Middle frontal gyrus (tissue), 1 donor: ENCODE measurements around the gene CMTR1.

ENCODE experiments used
- DNase-seq: peaks from one replicate; pipeline ENCODE4 v3.0.0-alpha.2; 2015; ENCODE audit warnings: low spot score; ENCODE audit errors: extremely low spot score

Gene CMTR1

DNA sequence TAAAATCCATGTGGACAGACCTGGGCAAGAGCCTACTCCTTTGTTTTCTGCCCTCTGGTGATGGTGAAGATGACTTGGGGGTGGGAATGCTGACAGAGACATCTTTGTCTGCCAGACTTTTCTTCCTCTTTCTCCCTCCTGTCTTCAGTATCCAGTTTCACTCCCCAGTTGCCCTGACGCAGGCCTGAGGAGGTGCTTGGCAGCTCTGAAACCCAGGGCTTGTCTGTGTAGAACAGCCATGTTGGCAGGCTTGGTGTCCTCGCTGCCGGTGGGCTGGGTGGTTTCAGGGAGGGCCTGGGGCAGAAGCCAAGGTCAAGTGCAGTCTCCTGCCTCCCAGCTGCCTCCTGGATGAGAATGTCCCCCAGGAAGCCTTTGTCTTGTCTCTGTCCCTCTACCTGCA, 44.2 kb downstream of the CMTR1 start:
- DNase-seq, result no peak

DNA sequence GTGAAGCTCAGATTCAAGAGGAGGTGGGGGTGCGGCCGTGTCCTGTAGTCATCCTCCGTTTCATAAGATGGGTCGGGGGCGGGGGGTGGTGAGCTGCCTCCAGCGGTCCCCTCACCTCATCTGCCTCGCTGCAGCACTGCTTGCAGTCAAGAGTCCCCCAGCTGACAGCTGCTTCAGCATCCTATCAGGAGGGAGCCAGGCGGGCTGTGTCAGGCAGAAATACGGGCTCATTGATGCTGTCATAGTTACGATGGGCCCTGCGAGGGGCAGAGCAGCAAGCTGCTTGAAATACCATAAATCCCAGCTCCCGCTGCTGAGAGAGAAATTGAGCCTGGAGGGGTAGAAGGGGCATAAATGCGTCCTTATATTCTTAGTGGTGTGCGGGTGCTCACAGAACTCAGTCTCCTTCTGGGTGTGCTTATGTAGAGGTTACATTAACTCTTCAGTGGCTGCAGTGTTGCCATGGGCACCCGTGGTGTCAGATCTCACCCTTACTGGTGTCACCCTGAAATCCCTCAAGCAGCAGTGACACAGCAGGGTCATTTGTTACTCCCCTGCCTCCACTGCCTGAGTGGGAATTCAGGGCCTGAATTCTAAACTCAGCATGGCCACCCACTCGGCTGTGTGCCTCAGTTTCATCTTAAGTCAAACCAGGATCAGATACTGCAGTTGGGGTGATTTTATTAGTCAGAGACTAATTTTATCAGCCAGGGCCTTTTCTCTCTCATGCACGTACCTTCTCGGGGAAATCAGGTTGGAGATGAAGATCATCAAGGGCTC, 44.8 kb downstream of the CMTR1 start:
- no peak for DNase-seq

DNA sequence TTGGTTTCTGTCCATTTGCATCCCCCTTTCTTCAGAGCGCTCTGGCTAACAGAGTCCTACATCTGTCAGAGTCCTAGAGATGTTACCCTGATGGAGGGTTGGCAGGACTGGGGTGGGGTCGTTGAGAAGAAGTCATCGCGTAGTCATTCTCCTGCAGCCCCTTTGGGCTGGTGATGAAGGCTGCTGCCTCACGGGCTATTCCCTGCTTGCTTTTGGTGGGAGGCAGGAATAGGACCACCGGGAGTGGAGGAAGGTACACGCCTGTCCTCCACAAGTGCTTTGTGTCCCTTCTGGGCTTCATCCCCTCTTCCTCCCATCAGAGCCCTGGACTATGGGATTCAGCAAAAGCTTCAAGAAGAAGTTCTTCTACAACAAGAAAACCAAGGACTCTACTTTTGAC, 45.8 kb downstream of the CMTR1 start:
- no peak for DNase-seq

GRCh38 chr6:37479266-37479854, 46.3 kb downstream of the CMTR1 start:
- no peak for DNase-seq

DNA sequence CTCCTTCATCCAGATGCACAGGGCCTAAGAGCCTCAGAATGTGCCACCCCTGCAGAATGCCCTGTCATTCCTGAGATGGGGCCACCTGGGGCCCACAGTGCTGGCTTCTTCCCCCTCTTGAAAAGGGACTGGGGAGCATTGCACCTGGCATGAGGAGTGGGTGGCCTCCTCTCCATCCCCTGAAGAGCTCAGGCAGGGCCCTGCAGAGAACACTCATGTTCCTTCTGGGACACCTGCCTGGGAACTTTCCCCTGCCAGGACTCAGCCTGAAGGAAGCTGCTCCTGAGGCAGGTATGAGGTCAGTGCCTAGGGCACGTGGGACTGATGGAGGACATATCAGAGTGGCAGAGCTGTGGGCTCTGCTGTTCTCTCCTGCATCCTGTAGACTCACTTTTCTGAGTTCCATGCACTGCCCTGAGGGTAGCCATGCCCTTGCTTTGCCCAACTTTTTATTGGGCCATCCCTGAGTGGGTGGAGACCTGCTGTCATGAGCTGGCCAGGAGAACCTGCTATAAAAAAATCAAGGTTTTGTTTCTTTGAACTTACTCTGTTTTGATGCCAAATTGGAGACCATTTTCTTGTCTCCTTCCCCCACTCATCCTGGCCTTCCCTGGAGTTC, 47.2 kb downstream of the CMTR1 start:
- DNase-seq, result no peak

DNA sequence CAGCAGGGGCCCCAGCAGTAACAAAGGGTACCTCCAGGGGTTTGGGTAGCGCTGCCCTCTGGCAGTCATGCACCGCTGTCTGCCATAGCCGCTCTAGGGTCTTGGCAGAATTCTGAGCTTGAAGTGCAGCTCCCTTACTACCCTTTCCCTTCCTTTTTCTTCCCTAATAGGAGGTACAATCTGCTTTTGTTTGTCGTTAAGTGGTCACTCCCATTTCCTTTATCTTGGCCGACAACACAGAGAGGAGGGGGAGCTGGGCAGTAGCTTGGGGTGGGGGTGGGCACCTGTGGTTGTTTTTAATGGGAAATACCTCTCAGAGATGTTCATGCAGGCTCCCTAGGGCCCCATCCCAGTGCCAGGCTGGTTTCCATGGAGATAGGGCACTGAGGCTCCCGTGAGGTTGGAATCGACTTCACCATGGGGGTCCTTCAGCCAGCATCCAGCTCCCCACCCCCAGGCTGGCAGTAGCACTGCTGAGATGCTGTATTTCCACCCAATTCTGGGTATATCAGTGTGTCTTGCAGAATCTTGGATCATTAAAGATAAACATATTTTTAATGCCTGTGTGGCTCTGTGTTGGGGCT, 48.0 kb downstream of the CMTR1 start:
- no peak for DNase-seq

GRCh38 chr6:37481711-37482605, 48.9 kb downstream of the CMTR1 start:
- no peak for DNase-seq

- no peak for DNase-seq
Measured at GRCh38 chr6:37482606-37483251, 49.7 kb downstream of the CMTR1 start.

- DNase-seq, result no peak
Measured at GRCh38 chr6:37483252-37483901, 50.4 kb downstream of the CMTR1 start.

DNA sequence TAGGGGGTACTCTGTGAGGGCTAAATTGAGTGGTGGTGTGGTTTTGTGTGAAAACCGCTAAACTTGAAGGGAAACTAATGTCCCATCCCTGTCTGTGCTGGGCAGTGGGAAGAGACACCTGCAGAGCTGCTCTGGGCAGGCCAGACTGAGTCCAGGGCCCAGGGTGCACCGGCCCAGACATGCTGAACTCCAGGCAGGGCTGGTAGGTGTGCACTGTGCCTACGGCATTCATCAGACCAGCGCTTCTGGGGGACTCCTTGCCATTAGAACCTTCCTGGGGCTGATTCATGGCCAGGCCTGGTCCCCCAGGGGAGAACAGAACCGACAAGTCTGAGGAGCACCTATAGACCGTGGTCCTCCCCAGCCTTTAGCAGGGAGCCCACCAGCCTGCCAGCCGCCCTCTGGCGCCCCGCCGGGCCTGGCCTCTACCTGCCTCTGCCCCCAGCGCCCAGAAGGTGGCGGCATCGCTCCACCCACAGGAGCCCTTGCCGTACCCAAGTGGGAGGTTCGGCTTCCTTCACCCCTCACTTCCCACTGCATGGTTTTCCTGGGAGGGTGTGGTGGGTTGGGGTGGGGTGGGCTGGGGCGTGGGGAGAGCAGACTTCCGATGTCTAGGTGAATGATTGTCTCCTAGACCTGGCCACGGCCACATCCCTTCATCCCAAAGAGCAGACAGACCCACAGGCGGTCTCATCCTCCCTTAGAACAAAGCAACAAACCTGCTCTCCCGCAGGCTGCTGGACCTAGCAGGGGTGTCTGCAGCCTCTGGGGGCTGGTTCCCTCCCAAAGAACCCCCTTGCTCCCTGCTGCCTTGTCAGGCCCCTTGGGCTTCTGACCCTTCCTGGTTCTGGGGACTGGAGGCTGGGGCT, 51.1 kb downstream of the CMTR1 start:
- DNase-seq, result peak; percentile 33

GRCh38 chr6:37484786-37485170, 51.8 kb downstream of the CMTR1 start:
- no peak for DNase-seq

GRCh38 chr6:37485291-37485702, 52.3 kb downstream of the CMTR1 start:
- DNase-seq, result no peak

DNA sequence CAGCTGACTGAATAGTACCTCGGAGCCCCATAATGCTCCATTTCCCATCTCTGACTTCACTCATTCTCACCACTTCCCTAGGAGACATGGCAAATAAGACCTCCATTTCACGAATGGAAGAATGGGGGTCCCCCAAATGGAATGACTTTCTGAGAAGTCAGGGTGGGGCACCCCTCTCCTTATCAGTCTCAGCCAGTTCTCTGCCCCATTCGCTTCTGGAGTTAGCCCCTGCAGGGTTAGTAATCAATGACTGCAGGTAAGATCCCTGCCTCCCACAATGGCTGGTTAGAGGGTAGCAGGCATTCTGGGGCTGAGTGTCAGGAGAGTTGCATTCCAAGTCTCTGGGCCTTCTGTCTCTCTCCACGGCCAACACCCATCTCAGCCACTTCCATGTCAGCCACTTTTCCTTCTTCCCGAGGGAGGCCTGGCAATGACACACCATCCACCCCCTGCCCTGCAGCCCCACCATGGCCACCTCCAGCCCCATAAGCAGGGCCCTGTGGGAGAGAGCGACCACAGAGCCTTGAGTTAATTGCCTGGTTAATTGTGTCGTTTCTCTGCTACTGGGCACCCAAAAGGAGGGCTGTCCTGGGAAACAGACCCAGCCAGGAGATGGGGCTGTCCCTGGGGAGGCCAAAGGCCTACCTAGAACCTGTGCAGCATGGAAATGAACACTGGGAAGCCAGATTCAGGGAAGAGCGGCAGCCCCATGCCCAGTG, 53.3 kb downstream of the CMTR1 start:
- no peak for DNase-seq

- no peak for DNase-seq
Measured at GRCh38 chr6:37487591-37488380, 54.8 kb downstream of the CMTR1 start.

DNA sequence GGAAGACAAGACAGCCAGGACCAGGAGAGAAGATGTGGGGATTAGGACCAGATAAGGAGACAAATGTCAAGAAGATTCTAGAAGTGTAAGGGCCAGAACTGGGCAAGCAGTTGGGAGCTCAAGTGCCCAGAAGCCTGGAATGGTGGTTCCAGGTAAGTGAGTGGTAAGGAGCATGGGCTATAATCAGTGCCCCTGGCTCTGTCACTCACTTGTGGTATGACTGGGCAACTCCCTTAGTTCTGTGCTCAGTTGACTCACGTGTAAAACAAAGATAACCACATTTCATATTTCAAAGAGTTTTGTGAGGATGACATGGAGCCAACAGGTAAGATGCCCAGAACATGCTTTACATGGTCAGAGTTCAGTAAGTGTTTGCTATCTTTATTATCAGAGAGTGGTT, 55.5 kb downstream of the CMTR1 start:
- DNase-seq, result no peak

DNA sequence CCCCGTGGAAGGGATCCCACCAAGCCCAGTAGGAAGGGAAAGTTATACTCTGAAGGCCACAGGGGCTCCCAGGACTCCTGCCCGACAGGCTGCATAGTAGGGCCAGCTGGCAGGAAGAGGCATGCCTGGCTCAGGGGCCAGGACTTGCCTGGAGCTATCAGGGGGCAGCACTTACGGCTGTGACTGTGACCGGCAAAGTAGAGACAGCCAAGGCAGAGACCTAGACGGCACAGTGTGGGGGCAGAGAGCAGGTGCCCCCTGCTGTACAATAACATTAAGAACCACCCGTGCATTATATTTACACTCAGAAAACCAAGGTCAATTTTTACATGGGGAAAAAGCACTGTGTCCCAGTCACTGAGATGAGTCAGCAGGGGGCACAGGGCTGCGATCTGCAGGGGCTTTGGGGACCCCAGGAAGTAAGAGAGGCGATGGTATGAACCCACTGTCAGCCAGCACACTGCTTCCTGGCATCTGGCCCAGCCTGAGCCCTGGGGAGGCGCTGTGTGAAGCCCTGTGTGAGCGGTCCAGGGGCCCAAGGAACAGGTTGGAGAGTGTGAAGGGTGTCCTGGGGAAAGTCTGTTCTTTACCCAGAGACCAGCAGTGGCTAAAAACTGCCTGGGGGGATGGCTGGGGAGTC, 56.8 kb downstream of the CMTR1 start:
- no peak for DNase-seq

DNA sequence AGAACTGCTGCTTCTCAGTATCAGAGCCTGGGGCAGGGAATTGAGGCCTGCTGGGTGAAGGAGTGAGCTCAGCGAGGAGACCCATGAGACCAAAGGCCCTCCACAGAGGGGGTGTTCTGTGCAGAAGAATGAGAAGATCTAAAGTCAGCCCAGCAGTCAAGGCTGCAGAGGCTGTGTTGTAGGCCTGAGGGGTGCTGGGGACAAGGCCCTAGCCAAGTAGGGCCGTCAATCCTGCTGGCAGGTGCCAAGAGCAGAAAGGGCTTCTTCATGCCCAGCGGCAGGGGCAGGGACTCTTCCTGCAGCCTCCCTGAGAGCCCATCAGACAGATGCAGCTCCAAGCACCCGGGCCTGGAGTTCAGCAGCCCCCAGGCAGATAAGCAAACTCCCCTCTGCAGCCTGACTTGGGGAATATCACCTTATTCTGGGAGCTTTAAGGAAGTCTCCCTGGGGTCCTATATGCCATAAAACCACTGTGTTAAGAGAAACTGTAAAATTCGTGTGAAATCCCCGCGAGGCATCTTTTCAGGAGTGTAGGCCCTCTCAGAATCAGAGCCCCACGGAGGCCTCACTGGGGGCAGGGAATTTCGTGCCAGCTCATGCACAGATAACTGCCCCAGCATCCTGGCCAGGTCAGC, 57.6 kb downstream of the CMTR1 start:
- no peak for DNase-seq
